Prostate gland (tissue), 2 donors: ENCODE results near the gene APOBR. TPM values are rescaled to one million over a fixed set of nuclear protein-coding genes. Genes with fewer than 3 reads are reported as not detected.

Experiments used
- DNase-seq: peaks from one replicate; pipeline ENCODE4 v3.0.0-alpha.2; 2019; ENCODE audit warnings: low spot score
- H3K27ac ChIP-seq, 2 donors: fragments of 200-600 bp; sonication (generic); 2 replicates each; pipeline ENCODE4 v1.5.1; 2017 to 2019
- H3K27me3 ChIP-seq: fragments of 200-600 bp; sonication (generic); replicated peaks from 2 replicates; pipeline ENCODE4 v1.5.1; 2019; ENCODE audit not compliant: insufficient read depth
- H3K36me3 ChIP-seq, 2 donors: fragments of 200-600 bp; sonication (generic); 1 replicate in 1 of 2; 2 replicates in 1 of 2; pipeline versions ENCODE4 v1.5.1 to v1.8.1; 2017 to 2019
- H3K4me1 ChIP-seq: fragments of 200-600 bp; sonication (generic); replicated peaks from 2 replicates; pipeline ENCODE4 v1.5.1; 2019
- H3K4me3 ChIP-seq, 2 donors: fragments of 200-600 bp; sonication (generic); 2 replicates each; pipeline ENCODE4 v1.5.1; 2017 to 2019
- H3K9me3 ChIP-seq: fragments of 200-600 bp; sonication (generic); 2 replicates; pipeline ENCODE4 v1.5.1; 2017
- CTCF ChIP-seq, 4 experiments: fragments of 200-600 bp in 2 of 4; fragments of 450-650 bp in 2 of 4; sonication (generic) in 2 of 4; IDR thresholded peaks; 1 replicate in 3 of 4; 2 replicates in 1 of 4; pipeline ENCODE4 v1.5.1; 2016 to 2019; ENCODE audit warnings: antibody characterized with exemption in 4 of 4, mild to moderate bottlenecking in 2 of 4, moderate library complexity in 2 of 4
- POLR2A ChIP-seq: fragments of 450-650 bp; IDR thresholded peaks from one replicate; pipeline ENCODE4 v1.6.1; 2016; ENCODE audit warnings: antibody characterized with exemption, mild to moderate bottlenecking
- POLR2AphosphoS5 ChIP-seq: sonication (generic); formaldehyde crosslinking; IDR thresholded peaks from one replicate; pipeline ENCODE4 v1.6.1; 2017; ENCODE audit warnings: antibody characterized with exemption
- WGBS: methylation state at CpG from one replicate; pipeline ENCODE4 v1.1.5; 2018; 5-methylcytosine and 5-hydroxymethylcytosine counted together
- intact Hi-C: fragments of 100-400 bp; cut with DNase I; formaldehyde crosslinking; loops from one replicate; pipeline ENCODE4 v1.14.2; 2022
- total RNA-seq, 2 donors: library from RNA; depleted of rRNA; stranded (reverse); fragments of >200 nt; gene quantifications; one replicate each; pipeline ENCODE4 v1.1.0, GENCODE V29; 2016

The APOBR gene
- total RNA-seq, 2 donors from 2014 or later, result 1.3 to 3.4 TPM

- Histone ChIP-seq H3K36me3 (no peaks in the 10 kb centered on the region), H3K9me3 (no peaks in the 10 kb centered on the region), H3K27me3 (no peaks in the 10 kb centered on the region), H3K4me3 (no peak overlapping the region), H3K4me1 (no peaks in the 10 kb centered on the region), H3K27ac (no peak overlapping the region)
- intact Hi-C loops, result loop anchor here (10.0 kb wide), 1 partner anchor 119 kb away; the partner anchor contains the start of gene SULT1A1
- no peak for DNase-seq
- WGBS, result 90% methylated on average over 20 of the region's 20 CpGs
- TF ChIP-seq CTCF (IDR thresholded peaks at IDR 0.05) (no peak), POLR2A (no peak), POLR2AphosphoS5 (no peak)
Observed at GRCh38 chr16:28495795-28496749, 1.6 kb downstream of the APOBR start.

DNA sequence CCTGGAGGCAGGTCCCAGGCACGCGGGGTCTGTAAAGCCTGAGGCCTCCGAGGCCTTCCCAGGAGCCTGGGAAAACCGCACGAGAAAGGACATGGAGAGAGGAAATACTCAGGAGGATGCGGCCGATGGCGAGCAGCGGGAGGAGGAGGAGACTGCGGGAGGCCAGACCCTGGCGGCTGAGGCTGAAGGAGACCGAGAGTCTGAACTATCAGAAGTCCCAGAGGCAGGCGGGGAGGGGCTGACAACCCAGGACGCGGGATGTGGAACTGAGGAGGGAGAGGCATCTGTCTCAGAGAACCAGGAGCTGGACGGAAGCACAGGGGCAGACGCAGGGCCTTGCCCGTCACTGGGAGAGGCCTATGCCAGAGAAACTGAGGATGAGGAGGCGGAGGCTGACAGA is 2.4 kb downstream of the APOBR start:
- no peak overlapping the region for H3K27ac ChIP-seq
- intact Hi-C loops, result loop anchor here (10.0 kb wide), 1 partner anchor 118 kb away; the partner anchor contains the start of gene SULT1A1
- TF ChIP-seq CTCF (IDR thresholded peaks at IDR 0.05) (no peak), POLR2A (no peak), POLR2AphosphoS5 (no peak)
- no peak overlapping the region for H3K4me3 ChIP-seq
- no peaks in the 10 kb centered on the region for H3K9me3 ChIP-seq
- H3K4me1 ChIP-seq, result no peaks in the 10 kb centered on the region
- no peaks in the 10 kb centered on the region for H3K36me3 ChIP-seq
- 85% methylated on average over 19 of the region's 19 CpGs for WGBS
- DNase-seq, result no peak
- no peaks in the 10 kb centered on the region for H3K27me3 ChIP-seq

DNA sequence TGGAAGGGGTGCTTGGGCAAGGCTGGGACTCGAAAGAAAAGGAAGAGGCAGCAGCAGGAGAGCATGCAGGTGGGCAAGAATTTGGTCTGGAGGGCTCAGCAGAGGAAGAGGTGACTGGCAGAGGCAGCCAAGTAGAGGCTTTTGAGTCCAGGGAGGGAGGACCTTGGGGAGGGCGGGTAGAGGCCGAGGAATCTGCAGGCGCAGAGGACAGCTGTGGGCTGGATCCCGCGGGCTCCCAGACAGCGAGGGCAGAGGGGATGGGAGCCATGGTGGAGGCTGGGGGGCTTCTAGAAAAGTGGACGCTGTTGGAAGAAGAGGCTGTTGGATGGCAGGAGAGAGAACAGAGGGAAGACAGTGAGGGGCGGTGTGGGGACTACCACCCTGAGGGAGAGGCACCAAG is 2.9 kb downstream of the APOBR start:
- H3K9me3 ChIP-seq, result no peaks in the 10 kb centered on the region
- no peak for DNase-seq
- no peaks in the 10 kb centered on the region for H3K36me3 ChIP-seq
- no peaks in the 10 kb centered on the region for H3K4me1 ChIP-seq
- no peak for TF ChIP-seq POLR2A
- TF ChIP-seq POLR2AphosphoS5, result no peak
- TF ChIP-seq CTCF (IDR thresholded peaks at IDR 0.05), result no peak
- 93% methylated on average over 9 of the region's 9 CpGs for whole genome bisulfite sequencing
- H3K27me3 ChIP-seq, result no peaks in the 10 kb centered on the region
- H3K4me3 ChIP-seq, result no peak overlapping the region
- intact Hi-C loops, result loop anchor here (10.0 kb wide), 1 partner anchor 117 kb away; the partner anchor contains the start of gene SULT1A1
- H3K27ac ChIP-seq, result no peak overlapping the region

DNA sequence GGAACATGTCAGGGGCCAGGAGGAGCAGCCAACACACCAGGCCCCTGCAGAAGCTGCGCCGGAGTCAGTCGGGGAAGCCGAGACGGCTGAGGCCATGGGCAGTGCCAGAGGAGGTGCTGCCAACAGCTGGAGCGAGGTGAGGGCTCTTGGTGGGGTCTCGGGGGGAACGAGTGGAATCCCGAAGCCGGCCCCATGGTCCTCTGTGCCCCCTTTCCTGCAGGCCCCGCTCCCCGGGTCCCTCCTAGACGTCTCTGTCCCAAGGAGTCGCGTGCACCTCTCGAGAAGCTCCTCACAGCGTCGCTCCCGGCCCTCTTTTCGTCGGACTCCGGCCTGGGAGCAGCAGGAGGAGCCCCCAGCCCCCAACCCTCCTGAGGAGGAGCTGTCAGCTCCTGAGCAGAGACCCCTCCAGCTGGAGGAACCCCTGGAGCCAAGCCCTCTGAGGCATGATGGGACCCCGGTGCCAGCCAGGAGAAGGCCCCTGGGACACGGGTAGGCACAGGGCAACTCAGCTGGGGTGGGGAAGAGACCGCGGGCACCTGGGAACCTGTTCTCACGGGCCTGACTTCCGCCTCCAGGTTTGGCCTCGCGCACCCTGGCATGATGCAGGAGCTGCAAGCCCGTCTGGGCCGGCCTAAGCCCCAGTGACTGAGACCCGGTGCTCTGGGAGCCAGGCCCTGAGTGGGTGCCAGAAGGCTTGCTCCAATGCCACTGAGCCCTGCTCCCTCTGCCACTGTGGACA is 3.6 kb downstream of the APOBR start:
- Histone ChIP-seq H3K4me1 (no peaks in the 10 kb centered on the region), H3K36me3 (no peaks in the 10 kb centered on the region), H3K27ac (no peak overlapping the region), H3K4me3 (no peak overlapping the region), H3K27me3 (no peaks in the 10 kb centered on the region), H3K9me3 (no peaks in the 10 kb centered on the region)
- no peak for DNase-seq
- intact Hi-C loops, result loop anchor here (10.0 kb wide), 1 partner anchor 117 kb away; the partner anchor contains the start of gene SULT1A1
- TF ChIP-seq CTCF (IDR thresholded peaks at IDR 0.05) (no peak), POLR2AphosphoS5 (no peak), POLR2A (no peak)
- WGBS, result 78% methylated on average over 24 of the region's 33 CpGs
